Liver (tissue), 9 donors: ENCODE data around the gene CTU2. TPM values are rescaled to one million over a fixed set of nuclear protein-coding genes. Genes with fewer than 3 reads are reported as not detected.

Source experiments
- DNase-seq: peaks from one replicate; pipeline ENCODE4 v3.0.0-alpha.2; 2017; ENCODE audit warnings: low spot score
- H3K27ac ChIP-seq, 2 donors: one replicate each; pipeline ENCODE4 v1.7.0; 2013; ENCODE audit warnings: inconsistent platforms in 2 of 2, low read length in 2 of 2, control low read depth in 1 of 2, low read depth in 1 of 2, mild to moderate bottlenecking in 1 of 2
- H3K27me3 ChIP-seq, 4 donors: one replicate each; pipeline versions ENCODE4 v1.6.1 to v1.7.0; 2013; ENCODE audit warnings: low read length in 3 of 4, inconsistent platforms in 1 of 4, mild to moderate bottlenecking in 1 of 4, moderate library complexity in 1 of 4; ENCODE audit not compliant: control insufficient read depth in 4 of 4, insufficient read depth in 4 of 4
- H3K36me3 ChIP-seq, 4 donors: one replicate each; pipeline versions ENCODE4 v1.6.1 to v1.7.0; 2013; ENCODE audit warnings: low read length in 3 of 4, mild to moderate bottlenecking in 3 of 4, low read depth in 1 of 4, moderate library complexity in 1 of 4; ENCODE audit not compliant: control insufficient read depth in 4 of 4, insufficient read depth in 3 of 4
- H3K4me1 ChIP-seq, 4 donors: one replicate each; pipeline versions ENCODE4 v1.6.1 to v1.7.0; 2013; ENCODE audit warnings: low read length in 3 of 4, mild to moderate bottlenecking in 3 of 4, moderate library complexity in 1 of 4; ENCODE audit not compliant: control insufficient read depth in 4 of 4, insufficient read depth in 4 of 4
- H3K4me3 ChIP-seq, 3 donors: one replicate each; pipeline versions ENCODE4 v1.6.1 to v1.7.0; 2013; ENCODE audit warnings: low read length in 3 of 3, control low read depth in 1 of 3, low read depth in 1 of 3, mild to moderate bottlenecking in 1 of 3
- H3K9ac ChIP-seq, 2 donors: one replicate each; pipeline ENCODE4 v1.7.0; 2013; ENCODE audit warnings: low read length in 2 of 2, mild to moderate bottlenecking in 2 of 2, moderate library complexity in 2 of 2, control low read depth in 1 of 2, low read depth in 1 of 2
- H3K9me3 ChIP-seq, 4 donors: one replicate each; pipeline versions ENCODE4 v1.6.1 to v1.7.0; 2013; ENCODE audit warnings: low read length in 3 of 4; ENCODE audit not compliant: control insufficient read depth in 4 of 4
- ATF3 ChIP-seq: IDR thresholded peaks from 2 replicates; pipeline ENCODE4 v1.6.1; 2016; ENCODE audit warnings: antibody characterized with exemption
- CTCF ChIP-seq: fragments of 150-350 bp; IDR thresholded peaks from 2 replicates; pipeline ENCODE4 v1.5.1; 2017; ENCODE audit warnings: improper control_type of control experiment, low read depth, low read length; ENCODE audit not compliant: missing input control
- EGR1 ChIP-seq, 2 donors: IDR thresholded peaks; 2 replicates each; pipeline ENCODE4 v1.6.1; 2016 to 2018; ENCODE audit warnings: antibody characterized with exemption in 2 of 2, low read depth in 2 of 2
- FOXA1 ChIP-seq: IDR thresholded peaks from 2 replicates; pipeline ENCODE4 v1.6.1; 2016; ENCODE audit warnings: antibody characterized with exemption
- FOXA2 ChIP-seq: IDR thresholded peaks from 2 replicates; pipeline ENCODE4 v1.6.1; 2016; ENCODE audit warnings: antibody characterized with exemption
- GABPA ChIP-seq, 2 donors: IDR thresholded peaks in 1 of 2; conservative IDR thresholded peaks in 1 of 2; 2 replicates each; pipeline ENCODE4 v1.6.1; 2016; ENCODE audit warnings: antibody characterized with exemption in 2 of 2, mild to moderate bottlenecking in 1 of 2, moderate library complexity in 1 of 2
- HNF4A ChIP-seq, 2 donors: conservative IDR thresholded peaks; 2 replicates each; pipeline ENCODE4 v1.6.1; 2016; ENCODE audit warnings: antibody characterized with exemption in 2 of 2, mild to moderate bottlenecking in 2 of 2
- JUND ChIP-seq, 2 donors: IDR thresholded peaks; 2 replicates each; pipeline ENCODE4 v1.6.1; 2016; ENCODE audit warnings: antibody characterized with exemption in 2 of 2
- MAX ChIP-seq: IDR thresholded peaks from 2 replicates; pipeline ENCODE4 v1.6.1; 2016; ENCODE audit warnings: antibody characterized with exemption
- REST ChIP-seq: IDR thresholded peaks from 2 replicates; pipeline ENCODE4 v1.6.1; 2016; ENCODE audit warnings: antibody characterized with exemption, mild to moderate bottlenecking
- RXRA ChIP-seq, 2 donors: IDR thresholded peaks; 2 replicates each; pipeline ENCODE4 v1.6.1; 2017 to 2018; ENCODE audit warnings: antibody characterized with exemption in 2 of 2, mild to moderate bottlenecking in 1 of 2
- SP1 ChIP-seq: IDR thresholded peaks from 2 replicates; pipeline ENCODE4 v1.6.1; 2018; ENCODE audit warnings: antibody characterized with exemption, mild to moderate bottlenecking
- TAF1 ChIP-seq: conservative IDR thresholded peaks from 2 replicates; pipeline ENCODE4 v1.6.1; 2016; ENCODE audit warnings: antibody characterized with exemption, mild to moderate bottlenecking
- YY1 ChIP-seq: IDR thresholded peaks from 2 replicates; pipeline ENCODE4 v1.6.1; 2016; ENCODE audit warnings: antibody characterized with exemption, mild to moderate bottlenecking
- ZBTB33 ChIP-seq: IDR thresholded peaks from 2 replicates; pipeline ENCODE4 v1.6.1; 2016; ENCODE audit warnings: antibody characterized with exemption
- WGBS: extraction: QIAGEN DNeasy Blood & Tissue Kit; methylation state at CpG from one replicate; pipeline ENCODE4 v1.1.7; 2013; 5-methylcytosine and 5-hydroxymethylcytosine counted together
- polyA plus RNA-seq, 2 donors: library from polyadenylated mRNA; stranded (reverse) in 1 of 2; unstranded in 1 of 2; fragments of 200-250 nt in 1 of 2; fragments of >200 nt in 1 of 2; fragmentation: Nextera tagmentation in 1 of 2; extraction: Ambion mirVana in 1 of 2; gene quantifications; one replicate each; pipeline versions ENCODE4 v1.2.1 to v1.2.3, GENCODE V29; 2013 to 2015
- total RNA-seq, 2 donors: library from RNA; depleted of rRNA; stranded (reverse); fragments of >200 nt; gene quantifications; one replicate each; pipeline ENCODE4 v1.2.3, GENCODE V29; 2014
- donor health status: healthy.
- donor health status: healthy.
- donor health status: healthy.
- donor health status: healthy.
- donor health status: healthy.

CTU2 gene
- total and polyA plus RNA-seq, 4 donors = 7.0 to 8.5 (median 7.4) TPM

- TF ChIP-seq ZBTB33 = no peak
Measured at GRCh38 chr16:88662222-88662842, 44.0 kb upstream of the CTU2 start (continued).

- peak; percentile 95 for DNase-seq
- Histone ChIP-seq H3K4me3 (peak within 1 kb of the TSS; percentile 80 to 88 (median 85)), H3K27ac (peak within 1 kb of the TSS; percentile 96 to 97), H3K9me3 (no peaks in the 10 kb centered on the region), H3K36me3 (peaks cover 0 to 5% (median under 1%) of the 10 kb centered on the region in 4 donors), H3K27me3 (no peaks in the 10 kb centered on the region), H3K4me1 (peaks cover 8 to 38% (median 26%) of the 10 kb centered on the region in 4 donors), H3K9ac (peak within 1 kb of the TSS; percentile 57 to 92)
- peak; percentile 63 for TF ChIP-seq TAF1
- TF ChIP-seq YY1 = peak; percentile 93
- TF ChIP-seq FOXA1 = no peak
- TF ChIP-seq SP1 = peak; percentile 91
- no peak for TF ChIP-seq FOXA2
- TF ChIP-seq RXRA (IDR thresholded peaks at IDR 0.05) = peak; percentile 85 to 93
- no peak for TF ChIP-seq JUND (IDR thresholded peaks at IDR 0.05)
- no peak for TF ChIP-seq ATF3
- peak; percentile 84 for TF ChIP-seq REST
- TF ChIP-seq MAX = no peak
- WGBS = under 1% methylated on average over 88 of the region's 88 CpGs
Measured at GRCh38 chr16:88662843-88663606, 43.3 kb upstream of the CTU2 start, which contains the start of gene MVD. MVD (minus strand) TSS chr16:88663091; CDS start chr16:88663080, 11 bp downstream.

GRCh38 chr16:88665148-88665547, 41.2 kb upstream of the CTU2 start:
- WGBS = 41% methylated on average over 4 of the region's 4 CpGs
- peak overlapping the region; percentile 74 to 85 for H3K27ac ChIP-seq
- no peak for TF ChIP-seq ZBTB33
- peak; percentile 98 for TF ChIP-seq MAX
- TF ChIP-seq GABPA (IDR thresholded peaks at IDR 0.05 in 1 of 2, conservative IDR thresholded peaks at IDR 0.05 in 1 of 2) = peak in 1 of 2 donors; percentile 47
- peak; percentile 79 to 89 for TF ChIP-seq RXRA (IDR thresholded peaks at IDR 0.05)
- no peak for TF ChIP-seq CTCF
- TF ChIP-seq HNF4A (conservative IDR thresholded peaks at IDR 0.05) = peak; percentile 60 to 63
- TF ChIP-seq FOXA1 = peak; percentile 48
- TF ChIP-seq SP1 = peak; percentile 88
- TF ChIP-seq EGR1 (IDR thresholded peaks at IDR 0.05; ENCODE audit: low read depth in 2 of 2) = peak in 1 of 2 donors; percentile 77

More at GRCh38 chr16:88665148-88665547, 41.2 kb upstream of the CTU2 start:
- peaks cover 0 to 2% (median 0%) of the 10 kb centered on the region in 4 donors for H3K36me3 ChIP-seq
- H3K9ac ChIP-seq = no peak overlapping the region
- H3K4me1 ChIP-seq = peaks cover 8 to 38% (median 26%) of the 10 kb centered on the region in 4 donors
- no peaks in the 10 kb centered on the region for H3K9me3 ChIP-seq
- H3K27me3 ChIP-seq = no peaks in the 10 kb centered on the region
- H3K4me3 ChIP-seq = no peak overlapping the region
- DNase-seq = no peak
